Measurements from ENCODE around the gene HRK. TPM values are rescaled to one million over a fixed set of nuclear protein-coding genes. Genes with fewer than 3 reads are reported as not detected.

HRK gene
- total and polyA plus RNA-seq, 9 of the 15 experiments (the other 6 are each of a cell fraction or from before 2014, with no cell fraction given), result 0.01 to 0.05 (median 0.04) TPM; not detected in 6

DNA sequence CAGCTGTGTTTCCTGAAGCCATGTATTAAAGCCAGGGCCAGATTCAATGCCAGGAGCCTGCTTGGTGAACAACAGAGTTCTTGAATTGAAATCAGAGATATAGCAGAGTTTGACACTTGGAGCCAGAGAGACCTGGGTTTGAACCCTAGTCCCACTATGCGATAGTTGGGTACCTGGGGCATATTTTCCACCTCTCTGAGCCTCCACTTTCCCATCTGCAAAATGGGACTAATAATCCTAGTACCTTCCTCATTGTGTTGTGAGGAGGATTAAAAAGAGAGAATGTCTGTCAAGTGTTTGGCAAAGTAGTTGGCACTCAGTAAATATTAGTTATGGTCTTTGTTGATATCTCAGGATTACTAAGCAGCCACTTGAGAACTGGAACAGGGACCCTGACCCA, 6.0 kb upstream of the HRK start:
- in situ Hi-C loops (cut with MboI), result no loop called here
- CTCF ChIA-PET (ENCODE audit: low intra/inter-chr PET ratio), result no interaction called here
- intact Hi-C loops (cut with micrococcal nuclease), result no loop called here

More for the DNA sequence above, 6.0 kb upstream of the HRK start:
- ATAC-seq (no peak), DNase-seq (ENCODE audit: extremely low read depth in 1 of 4, low spot score in 3 of 4) (no peak), FAIRE-seq (no peak)
- no peak overlapping the region for H3K9ac ChIP-seq (ENCODE audit: insufficient read depth in 1 of 2, low read depth in 2 of 2, low read length in 2 of 2)
- peaks cover 6% of the 10 kb centered on the region; the same call in 1 of the 2 replicates for H4K20me1 ChIP-seq (replicated peaks; ENCODE audit: control insufficient read depth, insufficient read depth, low read length)
- H2AFZ ChIP-seq (ENCODE audit: low read depth, low read length), result no peak overlapping the region
- H3K4me1 ChIP-seq (replicated peaks in 1 of 2; ENCODE audit: control insufficient read depth in 2 of 2, insufficient read depth in 2 of 2, low read length in 2 of 2), result peaks cover 0 to under 1% of the 10 kb centered on the region in 2 experiments; a peak in 2 of 5 replicates
- POLR2A ChIA-PET, result no interaction called here
- H3K4me2 ChIP-seq (ENCODE audit: insufficient read depth, low read length), result no peak overlapping the region
- H3K9me3 ChIP-seq (replicated peaks; ENCODE audit: control insufficient read depth, insufficient read depth, low read depth, low read length), result no peaks in the 10 kb centered on the region
- BruUV-seq (replicated peaks), result no TSS peak
- TF ChIP-seq RBM25 (IDR thresholded peaks at IDR 0.05; ENCODE audit: low read depth, low read length, severe bottlenecking) (peak; percentile 86), ZNF583 (CRISPR knock-in tag; IDR thresholded peaks at IDR 0.05) (no peak), JUND (IDR thresholded peaks at IDR 0.05; ENCODE audit: borderline replicate concordance, low read depth, low read length) (no peak), JUND (tag; IDR thresholded peaks at IDR 0.05; ENCODE audit: borderline replicate concordance, low read depth, low read length) (no peak), FOXK1 (CRISPR knock-in tag; IDR thresholded peaks at IDR 0.05; ENCODE audit: borderline replicate concordance) (no peak), ZNF23 (CRISPR knock-in tag; IDR thresholded peaks at IDR 0.05) (no peak), POLR2A (conservative IDR thresholded peaks at IDR 0.05) (no peak)
- TF ChIP-seq, protein P1, sequence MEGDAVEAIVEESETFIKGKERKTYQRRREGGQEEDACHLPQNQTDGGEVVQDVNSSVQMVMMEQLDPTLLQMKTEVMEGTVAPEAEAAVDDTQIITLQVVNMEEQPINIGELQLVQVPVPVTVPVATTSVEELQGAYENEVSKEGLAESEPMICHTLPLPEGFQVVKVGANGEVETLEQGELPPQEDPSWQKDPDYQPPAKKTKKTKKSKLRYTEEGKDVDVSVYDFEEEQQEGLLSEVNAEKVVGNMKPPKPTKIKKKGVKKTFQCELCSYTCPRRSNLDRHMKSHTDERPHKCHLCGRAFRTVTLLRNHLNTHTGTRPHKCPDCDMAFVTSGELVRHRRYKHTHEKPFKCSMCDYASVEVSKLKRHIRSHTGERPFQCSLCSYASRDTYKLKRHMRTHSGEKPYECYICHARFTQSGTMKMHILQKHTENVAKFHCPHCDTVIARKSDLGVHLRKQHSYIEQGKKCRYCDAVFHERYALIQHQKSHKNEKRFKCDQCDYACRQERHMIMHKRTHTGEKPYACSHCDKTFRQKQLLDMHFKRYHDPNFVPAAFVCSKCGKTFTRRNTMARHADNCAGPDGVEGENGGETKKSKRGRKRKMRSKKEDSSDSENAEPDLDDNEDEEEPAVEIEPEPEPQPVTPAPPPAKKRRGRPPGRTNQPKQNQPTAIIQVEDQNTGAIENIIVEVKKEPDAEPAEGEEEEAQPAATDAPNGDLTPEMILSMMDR (IDR thresholded peaks at IDR 0.05 in 2 of 3, conservative IDR thresholded peaks at IDR 0.05 in 1 of 3; ENCODE audit: insufficient read depth in 2 of 3, low read depth in 1 of 3, low read length in 3 of 3), result no peak
- H3K4me3 ChIP-seq, result no peak overlapping the region
- 0% methylated on average over 1 of the region's 1 CpG for WGBS (ENCODE audit: insufficient coverage, low coverage, missing lambda C conversion rate)
- H3K79me2 ChIP-seq (ENCODE audit: control insufficient read depth, insufficient read depth, low read length), result no peaks in the 10 kb centered on the region
- no peaks in the 10 kb centered on the region for H3K36me3 ChIP-seq (ENCODE audit: control insufficient read depth, insufficient read depth, low read length)
- no peak overlapping the region for H3K27ac ChIP-seq (ENCODE audit: extremely low read depth, low read depth, low read length)
- H3K27me3 ChIP-seq (ENCODE audit: control insufficient read depth in 2 of 2, insufficient read depth in 2 of 2, low read length in 2 of 2), result peaks cover 20 to 32% of the 10 kb centered on the region in 2 experiments
- H3K9me1 ChIP-seq (ENCODE audit: control insufficient read depth, insufficient read depth, low read length), result no peaks in the 10 kb centered on the region
